Nephron progenitor cell (in vitro differentiated cells): ENCODE results near the gene ARHGAP9.
"Not testable (repeated sequence)": the region's sequence is repeated elsewhere in the genome, so short reads cannot be mapped to it uniquely, and the experiment has no call there.

Experiments
- DNase-seq: peaks from one replicate; pipeline ENCODE4 v3.0.0; 2021
- H3K27ac Mint-ChIP-seq: 2 replicates; pipeline ENCODE4 v1.8.0; 2021; ENCODE audit warnings: mild to moderate bottlenecking, moderate library complexity, mixed read lengths
- H3K27me3 Mint-ChIP-seq: 2 replicates; pipeline ENCODE4 v1.8.0; 2021; ENCODE audit warnings: mild to moderate bottlenecking, low read depth, mixed read lengths; ENCODE audit not compliant: poor library complexity
- H3K36me3 Mint-ChIP-seq: 2 replicates; pipeline ENCODE4 v1.8.0; 2021; ENCODE audit warnings: low read depth, mixed read lengths
- H3K4me1 Mint-ChIP-seq: 2 replicates; pipeline ENCODE4 v1.8.0; 2021; ENCODE audit warnings: mixed read lengths
- H3K4me3 Mint-ChIP-seq: 2 replicates; pipeline ENCODE4 v1.8.0; 2021; ENCODE audit warnings: mild to moderate bottlenecking, moderate library complexity, mixed read lengths
- H3K9me3 Mint-ChIP-seq: 2 replicates; pipeline ENCODE4 v1.8.0; 2021; ENCODE audit warnings: mild to moderate bottlenecking, moderate library complexity, mixed read lengths
- CTCF ChIP-seq: fragments of 200-600 bp; sonication (generic); IDR thresholded peaks from 2 replicates; pipeline ENCODE4 v1.5.0; 2021; ENCODE audit warnings: antibody characterized with exemption

Gene ARHGAP9

GRCh38 chr12:57449375-57449774 is 30.3 kb downstream of the ARHGAP9 start:
- Mint-ChIP-seq H3K27ac (no peak overlapping the region), H3K27me3 (peaks cover 4% of the 10 kb centered on the region), H3K4me1 (peaks cover 26% of the 10 kb centered on the region), H3K4me3 (no peak overlapping the region), H3K36me3 (no peaks in the 10 kb centered on the region), H3K9me3 (peaks cover 4% of the 10 kb centered on the region)
- no peak for TF ChIP-seq CTCF
- DNase-seq, result no peak

- Mint-ChIP-seq H3K27ac (no peak overlapping the region), H3K36me3 (no peaks in the 10 kb centered on the region), H3K27me3 (peaks cover 4% of the 10 kb centered on the region), H3K4me3 (no peak overlapping the region), H3K9me3 (peaks cover 4% of the 10 kb centered on the region), H3K4me1 (peaks cover 25% of the 10 kb centered on the region)
- no peak for TF ChIP-seq CTCF
- no peak for DNase-seq
These were observed 31.0 kb downstream of the ARHGAP9 start for GRCh38 chr12:57448669-57449068.

- Mint-ChIP-seq H3K27me3 (peaks cover 4% of the 10 kb centered on the region), H3K4me3 (no peak overlapping the region), H3K36me3 (peaks cover 4% of the 10 kb centered on the region), H3K27ac (no peak overlapping the region), H3K9me3 (peaks cover 12% of the 10 kb centered on the region), H3K4me1 (peaks cover 7% of the 10 kb centered on the region)
- DNase-seq, result no peak
- no peak for TF ChIP-seq CTCF
These were observed 33.2 kb downstream of the ARHGAP9 start for GRCh38 chr12:57446292-57446960.

GRCh38 chr12:57444744-57445143 is 34.9 kb downstream of the ARHGAP9 start:
- Mint-ChIP-seq H3K4me3 (no peak overlapping the region), H3K9me3 (peaks cover 18% of the 10 kb centered on the region), H3K36me3 (peaks cover 9% of the 10 kb centered on the region), H3K27me3 (peaks cover 7% of the 10 kb centered on the region), H3K27ac (no peak overlapping the region), H3K4me1 (no peaks in the 10 kb centered on the region)
- no peak for DNase-seq
- no peak for TF ChIP-seq CTCF

GRCh38 chr12:57444337-57444736 is 35.3 kb downstream of the ARHGAP9 start:
- H3K27ac Mint-ChIP-seq, H3K36me3 Mint-ChIP-seq, H3K4me1 Mint-ChIP-seq, H3K4me3 Mint-ChIP-seq, H3K27me3 Mint-ChIP-seq, DNase-seq: not testable (repeated sequence)
- H3K9me3 Mint-ChIP-seq, result peaks cover 18% of the 10 kb centered on the region

GRCh38 chr12:57441846-57442427 is 37.7 kb downstream of the ARHGAP9 start:
- no peak for DNase-seq
- no peaks in the 10 kb centered on the region for H3K4me1 Mint-ChIP-seq

GRCh38 chr12:57441393-57441792 is 38.3 kb downstream of the ARHGAP9 start:
- peaks cover 14% of the 10 kb centered on the region for H3K9me3 Mint-ChIP-seq
- H3K4me1 Mint-ChIP-seq, H3K27me3 Mint-ChIP-seq, H3K27ac Mint-ChIP-seq, DNase-seq, H3K4me3 Mint-ChIP-seq, H3K36me3 Mint-ChIP-seq: not testable (repeated sequence)

More at GRCh38 chr12:57441846-57442427, 37.7 kb downstream of the ARHGAP9 start:
- peaks cover 9% of the 10 kb centered on the region for H3K36me3 Mint-ChIP-seq
- no peak for TF ChIP-seq CTCF
- no peak overlapping the region for H3K4me3 Mint-ChIP-seq
- H3K9me3 Mint-ChIP-seq, result peaks cover 14% of the 10 kb centered on the region
- H3K27me3 Mint-ChIP-seq, result peaks cover 7% of the 10 kb centered on the region
- H3K27ac Mint-ChIP-seq, result no peak overlapping the region
